Occipital lobe (tissue), 2 donors: ENCODE measurements around the gene GAPDHS. TPM values are rescaled to one million over a fixed set of nuclear protein-coding genes. Genes with fewer than 3 reads are reported as not detected.

Experiments used
- DNase-seq: peaks from one replicate; lab custom pipeline; 2025; lab: John Stamatoyannopoulos, UW
- total RNA-seq: library from RNA; depleted of rRNA; stranded (reverse); fragments of >200 nt; gene quantifications from one replicate; pipeline ENCODE4 v1.2.3, GENCODE V29; 2014

Gene GAPDHS
- total RNA-seq, 1 donor from 2014 or later: not detected

DNA sequence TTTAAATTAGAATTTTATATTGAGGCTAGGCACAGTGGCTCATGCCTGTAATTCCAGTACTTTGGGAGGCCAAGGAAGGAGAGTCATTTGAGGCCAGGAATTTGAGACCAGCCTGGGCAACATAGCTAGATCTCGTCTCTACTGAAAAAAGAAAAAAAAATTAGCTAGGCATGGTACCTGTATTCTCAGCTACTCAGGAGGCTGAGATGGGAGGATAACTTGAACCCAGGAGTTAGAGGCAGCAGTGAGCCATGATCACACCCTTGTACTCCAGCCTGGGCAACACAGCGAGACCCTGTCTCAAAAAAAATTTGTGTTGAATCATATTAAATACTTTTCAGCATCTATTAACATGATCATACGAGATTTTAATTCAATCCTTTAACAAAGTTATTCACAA lies 57.6 kb downstream of the GAPDHS start:
- no peak for DNase-seq

GRCh38 chr19:35592226-35592625 lies 59.0 kb downstream of the GAPDHS start:
- DNase-seq: no peak

Other genes starting within 250 kb of the GAPDHS start
- 0.47 TPM for gene MAG, start 241.3 kb upstream of the GAPDHS start, total RNA-seq
- gene CD22, start 204.3 kb upstream of the GAPDHS start, total RNA-seq: not detected
- not detected for gene FFAR1, start 185.6 kb upstream of the GAPDHS start, total RNA-seq
- not detected for gene FFAR3, start 175.0 kb upstream of the GAPDHS start, total RNA-seq
- not detected for gene GPR42, start 162.4 kb upstream of the GAPDHS start, total RNA-seq
- 0.16 TPM for gene FFAR2, start 85.2 kb upstream of the GAPDHS start, total RNA-seq
- gene KRTDAP, start 43.0 kb upstream of the GAPDHS start, total RNA-seq: not detected
- 0.94 TPM for gene DMKN, start 19.8 kb upstream of the GAPDHS start, total RNA-seq
- not detected for gene SBSN, start 5.1 kb upstream of the GAPDHS start, total RNA-seq
- gene TMEM147, start 12.2 kb downstream of the GAPDHS start, total RNA-seq: 37.4 TPM
- gene ATP4A, start 30.2 kb downstream of the GAPDHS start, total RNA-seq: not detected
- not detected for gene PMIS2, start 52.7 kb downstream of the GAPDHS start, total RNA-seq
- gene HAUS5, start 79.3 kb downstream of the GAPDHS start, total RNA-seq: 6.4 TPM
- gene RBM42, start 95.6 kb downstream of the GAPDHS start, total RNA-seq: 16.7 TPM
- gene ETV2, start 108.3 kb downstream of the GAPDHS start, total RNA-seq: 1.1 TPM
- gene COX6B1, start 114.9 kb downstream of the GAPDHS start, total RNA-seq: 119 TPM
- gene UPK1A, start 133.1 kb downstream of the GAPDHS start, total RNA-seq: not detected
- not detected for gene ZBTB32, start 171.1 kb downstream of the GAPDHS start, total RNA-seq
- gene KMT2B, start 184.5 kb downstream of the GAPDHS start, total RNA-seq: 3.0 TPM
- gene IGFLR1, start 209.0 kb downstream of the GAPDHS start, total RNA-seq: 0.47 TPM
- gene U2AF1L4, start 212.0 kb downstream of the GAPDHS start, total RNA-seq: 8.7 TPM
- 7.2 TPM for gene PSENEN, start 212.2 kb downstream of the GAPDHS start, total RNA-seq
- 8.3 TPM for gene LIN37, start 215.1 kb downstream of the GAPDHS start, total RNA-seq
- gene HSPB6, start 223.6 kb downstream of the GAPDHS start, total RNA-seq: 0.31 TPM
- gene PROSER3, start 224.7 kb downstream of the GAPDHS start, total RNA-seq: 1.9 TPM
- 85.5 TPM for gene ARHGAP33, start 242.1 kb downstream of the GAPDHS start, total RNA-seq